ENCODE results near the gene OR2T1.

GRCh38 chr1:248372394-248372793, 30.5 kb upstream of the OR2T1 start:
- TF ChIP-seq CTCF (IDR thresholded peaks at IDR 0.05), result no peak
- TF ChIP-seq POLR2A (IDR thresholded peaks at IDR 0.05), result no peak
- no peak for TF ChIP-seq POLR2AphosphoS5 (IDR thresholded peaks at IDR 0.05)
- no peak for TF ChIP-seq EP300 (IDR thresholded peaks at IDR 0.05)
